Hepatocyte (in vitro differentiated cells): ENCODE measurements around the gene UNC93B1. TPM values are rescaled to one million over a fixed set of nuclear protein-coding genes. Genes with fewer than 3 reads are reported as not detected.

ENCODE experiments used
- DNase-seq: peaks from one replicate; pipeline ENCODE4 v3.0.0-alpha.2; 2016; ENCODE audit warnings: low spot score
- H2AFZ ChIP-seq: fragments of 200-600 bp; sonication (generic); 2 replicates; pipeline ENCODE4 v1.6.0; 2016; ENCODE audit warnings: antibody characterized with exemption, mild to moderate bottlenecking
- H3K27ac ChIP-seq: fragments of 200-600 bp; sonication (generic); 2 replicates; pipeline ENCODE4 v1.5.1; 2016; ENCODE audit warnings: mild to moderate bottlenecking
- H3K27me3 ChIP-seq: fragments of 200-600 bp; sonication (generic); 2 replicates; pipeline ENCODE4 v1.6.1; 2016
- H3K36me3 ChIP-seq: fragments of 200-600 bp; sonication (generic); replicated peaks from 2 replicates; pipeline ENCODE4 v1.5.1; 2016; ENCODE audit warnings: low read depth; ENCODE audit not compliant: insufficient read depth
- H3K4me1 ChIP-seq: fragments of 200-600 bp; sonication (generic); 2 replicates; pipeline ENCODE4 v1.5.1; 2016; ENCODE audit warnings: mild to moderate bottlenecking, moderate library complexity; ENCODE audit not compliant: insufficient read depth
- H3K4me2 ChIP-seq: fragments of 200-600 bp; sonication (generic); 2 replicates; pipeline ENCODE4 v1.6.0; 2016
- H3K4me3 ChIP-seq: fragments of 200-600 bp; sonication (generic); 2 replicates; pipeline ENCODE4 v1.5.1; 2016; ENCODE audit warnings: mild to moderate bottlenecking
- H3K79me2 ChIP-seq: fragments of 200-600 bp; sonication (generic); 2 replicates; pipeline ENCODE4 v1.6.0; 2017; ENCODE audit warnings: mild to moderate bottlenecking
- H3K9me2 ChIP-seq: fragments of 200-600 bp; sonication (generic); replicated peaks from 2 replicates; pipeline ENCODE4 v1.6.0; 2017; ENCODE audit warnings: mild to moderate bottlenecking; ENCODE audit not compliant: insufficient read depth
- H3K9me3 ChIP-seq: fragments of 200-600 bp; sonication (generic); 2 replicates; pipeline ENCODE4 v1.5.1; 2016; ENCODE audit warnings: low read depth, mild to moderate bottlenecking
- H4K20me1 ChIP-seq: fragments of 200-600 bp; sonication (generic); 2 replicates; pipeline ENCODE4 v1.6.0; 2016; ENCODE audit warnings: mild to moderate bottlenecking; ENCODE audit not compliant: insufficient read depth, poor library complexity, severe bottlenecking
- EZH2 ChIP-seq: fragments of 200-600 bp; sonication (generic); IDR thresholded peaks from 2 replicates; pipeline ENCODE4 v1.6.1; 2016; ENCODE audit warnings: antibody characterized with exemption, mild to moderate bottlenecking, borderline replicate concordance
- EZH2phosphoT487 ChIP-seq: fragments of 200-600 bp; sonication (generic); IDR thresholded peaks from one replicate; pipeline ENCODE4 v1.6.1; 2018; ENCODE audit warnings: antibody characterized with exemption, mild to moderate bottlenecking, low read depth, moderate library complexity; ENCODE audit not compliant: unreplicated experiment, severe bottlenecking
- WGBS: methylation state at CpG from one replicate; pipeline ENCODE4 v1.1.6; 2016; ENCODE audit warnings: low lambda C conversion rate; ENCODE audit errors: missing lambda C conversion rate; 5-methylcytosine and 5-hydroxymethylcytosine counted together
- polyA plus RNA-seq: library from polyadenylated mRNA; unstranded; fragments of >200 nt; fragmentation: Nextera tagmentation; extraction: Ambion mirVana; gene quantifications from 2 replicates; pipeline ENCODE4 v1.2.1, GENCODE V29; 2016
- total RNA-seq: library from RNA; depleted of rRNA; stranded (reverse); fragments of >200 nt; gene quantifications from 2 replicates; pipeline ENCODE4 v1.2.3, GENCODE V29; 2014
- TF ChIP-seq, protein P1 (sequence below): fragments of 200-600 bp; sonication (generic); IDR thresholded peaks from 2 replicates; pipeline ENCODE4 v1.5.1; 2016; ENCODE audit warnings: antibody characterized with exemption, mild to moderate bottlenecking; ENCODE audit not compliant: poor library complexity

UNC93B1 gene
- total and polyA plus RNA-seq, 2 experiments from 2014 or later, result 23.5 to 38.0 TPM

DNA sequence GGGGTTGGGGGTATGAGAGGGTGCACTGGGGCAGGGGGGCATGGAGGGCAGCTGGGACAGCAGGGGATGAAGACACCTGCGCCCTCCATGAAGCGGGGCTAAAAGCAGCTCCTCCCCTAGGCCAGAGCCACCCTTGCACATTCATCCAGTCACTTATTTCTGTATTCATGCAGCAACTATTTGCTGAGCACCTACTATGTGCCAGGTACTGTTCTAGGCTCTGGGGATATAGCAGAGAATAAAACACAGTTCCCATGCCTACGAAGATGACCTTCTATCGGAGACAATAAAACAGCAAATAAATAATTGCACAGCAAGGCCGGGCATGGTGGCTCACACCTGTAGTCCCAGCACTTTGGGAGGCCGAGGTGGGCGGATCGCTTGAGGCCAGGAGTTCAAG is 11.6 kb upstream of the UNC93B1 start:
- 96% methylated on average over 8 of the region's 8 CpGs for WGBS
- Histone ChIP-seq H3K36me3 (no peaks in the 10 kb centered on the region), H3K27ac (no peak overlapping the region), H3K4me1 (peaks cover 41% of the 10 kb centered on the region), H3K4me2 (no peak overlapping the region), H3K27me3 (no peaks in the 10 kb centered on the region), H4K20me1 (no peaks in the 10 kb centered on the region), H3K79me2 (no peaks in the 10 kb centered on the region), H3K9me3 (no peaks in the 10 kb centered on the region), H3K4me3 (no peak overlapping the region), H3K9me2 (no peaks in the 10 kb centered on the region), H2AFZ (no peak overlapping the region)
- TF ChIP-seq EZH2phosphoT487 (no peak), EZH2 (no peak)
- TF ChIP-seq, protein P1, sequence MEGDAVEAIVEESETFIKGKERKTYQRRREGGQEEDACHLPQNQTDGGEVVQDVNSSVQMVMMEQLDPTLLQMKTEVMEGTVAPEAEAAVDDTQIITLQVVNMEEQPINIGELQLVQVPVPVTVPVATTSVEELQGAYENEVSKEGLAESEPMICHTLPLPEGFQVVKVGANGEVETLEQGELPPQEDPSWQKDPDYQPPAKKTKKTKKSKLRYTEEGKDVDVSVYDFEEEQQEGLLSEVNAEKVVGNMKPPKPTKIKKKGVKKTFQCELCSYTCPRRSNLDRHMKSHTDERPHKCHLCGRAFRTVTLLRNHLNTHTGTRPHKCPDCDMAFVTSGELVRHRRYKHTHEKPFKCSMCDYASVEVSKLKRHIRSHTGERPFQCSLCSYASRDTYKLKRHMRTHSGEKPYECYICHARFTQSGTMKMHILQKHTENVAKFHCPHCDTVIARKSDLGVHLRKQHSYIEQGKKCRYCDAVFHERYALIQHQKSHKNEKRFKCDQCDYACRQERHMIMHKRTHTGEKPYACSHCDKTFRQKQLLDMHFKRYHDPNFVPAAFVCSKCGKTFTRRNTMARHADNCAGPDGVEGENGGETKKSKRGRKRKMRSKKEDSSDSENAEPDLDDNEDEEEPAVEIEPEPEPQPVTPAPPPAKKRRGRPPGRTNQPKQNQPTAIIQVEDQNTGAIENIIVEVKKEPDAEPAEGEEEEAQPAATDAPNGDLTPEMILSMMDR, result no peak
- DNase-seq, result no peak

DNA sequence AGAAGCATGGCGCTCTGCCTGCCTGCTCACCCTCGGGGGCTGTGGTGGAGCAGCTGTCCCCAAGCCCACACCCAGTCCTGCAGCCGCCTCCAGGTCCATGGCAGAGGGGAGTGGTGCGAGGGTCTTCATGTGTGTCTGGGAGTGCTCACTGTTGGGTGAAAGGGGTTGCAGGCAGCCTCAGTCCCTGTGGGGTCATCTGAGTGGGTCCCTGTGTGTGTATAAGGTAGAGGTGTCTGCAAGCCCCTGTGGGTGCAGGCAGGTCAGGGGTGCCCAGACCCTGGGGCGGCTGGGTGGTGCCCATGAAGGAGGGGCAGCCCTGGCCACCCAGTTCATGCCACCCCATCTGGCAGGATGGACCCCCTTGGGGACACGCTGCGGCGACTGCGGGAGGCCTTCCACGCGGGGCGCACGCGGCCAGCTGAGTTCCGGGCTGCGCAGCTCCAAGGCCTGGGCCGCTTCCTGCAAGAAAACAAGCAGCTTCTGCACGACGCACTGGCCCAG is 11.1 kb upstream of the UNC93B1 start:
- WGBS, result 93% methylated on average over 19 of the region's 19 CpGs
- no peak for DNase-seq
- Histone ChIP-seq H3K9me2 (no peaks in the 10 kb centered on the region), H3K36me3 (no peaks in the 10 kb centered on the region), H2AFZ (no peak overlapping the region), H3K79me2 (no peaks in the 10 kb centered on the region), H3K4me2 (no peak overlapping the region), H3K4me1 (peaks cover 46% of the 10 kb centered on the region), H3K4me3 (no peak overlapping the region), H4K20me1 (no peaks in the 10 kb centered on the region), H3K9me3 (no peaks in the 10 kb centered on the region), H3K27ac (no peak overlapping the region), H3K27me3 (no peaks in the 10 kb centered on the region)
- TF ChIP-seq EZH2phosphoT487, result no peak
- TF ChIP-seq, protein P1, result no peak
- TF ChIP-seq EZH2, result no peak

DNA sequence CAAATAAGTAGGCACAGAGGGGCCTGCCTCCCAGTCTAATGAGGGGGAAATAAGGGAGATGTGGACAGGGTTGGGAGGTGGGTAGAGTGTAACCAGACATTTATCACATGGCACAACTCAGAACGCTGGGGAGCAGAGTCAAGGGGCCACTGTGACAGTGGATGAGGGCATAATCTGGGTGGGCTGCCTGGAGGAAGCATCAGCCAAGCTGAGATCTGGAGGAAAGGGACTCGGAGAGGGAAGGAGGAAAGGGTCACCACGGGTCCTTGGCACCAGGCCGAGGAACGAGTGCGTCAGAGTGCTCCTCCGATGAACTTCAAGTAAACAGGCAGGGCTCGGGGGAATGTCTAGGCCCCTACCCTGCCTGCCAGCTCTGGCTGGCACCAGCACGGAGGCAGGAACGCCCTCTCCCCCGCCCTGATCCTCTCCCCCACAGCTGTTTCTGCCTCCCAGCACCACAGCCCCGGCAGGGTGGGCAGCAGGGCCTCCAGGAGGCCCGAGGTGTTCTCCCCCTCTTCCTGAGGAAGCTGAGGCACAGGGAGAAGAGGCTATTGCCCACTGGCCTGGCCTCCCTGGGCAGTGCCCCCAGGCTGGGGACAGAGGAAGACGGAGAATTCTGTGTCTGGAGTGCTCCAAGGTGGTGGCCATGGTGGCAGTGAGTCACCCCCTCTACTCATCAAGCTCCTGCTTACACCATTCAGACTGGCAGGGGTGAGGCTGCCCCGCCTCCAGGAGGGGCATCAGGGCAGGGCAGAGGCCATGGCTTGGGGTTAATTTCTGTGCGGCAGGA is 10.5 kb upstream of the UNC93B1 start:
- Histone ChIP-seq H3K9me2 (no peaks in the 10 kb centered on the region), H3K79me2 (no peaks in the 10 kb centered on the region), H3K9me3 (no peaks in the 10 kb centered on the region), H3K4me3 (no peak overlapping the region), H2AFZ (no peak overlapping the region), H3K36me3 (no peaks in the 10 kb centered on the region), H3K27me3 (no peaks in the 10 kb centered on the region), H3K27ac (peak overlapping the region; percentile 27), H3K4me2 (no peak overlapping the region), H3K4me1 (peaks cover 50% of the 10 kb centered on the region), H4K20me1 (no peaks in the 10 kb centered on the region)
- TF ChIP-seq EZH2phosphoT487 (no peak), EZH2 (no peak)
- TF ChIP-seq, protein P1, result no peak
- DNase-seq, result no peak
- 84% methylated on average over 15 of the region's 16 CpGs for WGBS
